HepG2 (cell line): ENCODE data around the gene PRRT2. TPM values are rescaled to one million over a fixed set of nuclear protein-coding genes. Genes with fewer than 3 reads are reported as not detected.

Experiments used
- ATAC-seq: fragments of 200-7000 bp; cut with Tn5 transposase; 3 replicates; pipeline ENCODE4 v1.9.1; 2020; ENCODE audit warnings: mild to moderate bottlenecking, moderate library complexity
- BruUV-seq: library from RNA; stranded (reverse); fragments of 400-500 nt; replicated peaks from 2 replicates; lab custom pipeline; 2021; lab: Mats Ljungman, UMichigan
- CTCF ChIA-PET: fragments of 300-600 bp; formaldehyde crosslinking; extraction: SDS; loops from one replicate; lab custom pipeline; 2021; ENCODE audit warnings: low total read pairs, inconsistent platforms, low intra/inter-chr PET ratio; lab: Yijun Ruan, JAX
- POLR2A ChIA-PET: fragments of 350-600 bp; sonication (Branson Sonifier 250); formaldehyde crosslinking; loops from one replicate; lab custom pipeline; 2020; ENCODE audit warnings: antibody characterized with exemption, inconsistent platforms; lab: Yijun Ruan, JAX
- DNase-seq: peaks from one replicate; pipeline ENCODE4 v3.0.0-alpha.2; 2015; ENCODE audit warnings: low spot score
- FAIRE-seq: peaks from 3 replicates; lab custom pipeline; 2011; peaks lifted over from hg19 to GRCh38; lab: Jason Lieb, UNC
- H2AFZ ChIP-seq: one replicate; pipeline ENCODE4 v1.6.1; 2011; ENCODE audit warnings: low read length, inconsistent platforms
- H3K27ac ChIP-seq: fragments of 300-600 bp; 3 replicates; pipeline ENCODE4 v1.8.0; 2011; ENCODE audit warnings: mixed run types, mild to moderate bottlenecking, mixed read lengths, low read length, inconsistent platforms; ENCODE audit not compliant: insufficient read depth; ENCODE audit errors: extremely low read length
- H3K27me3 ChIP-seq, 2 experiments: fragments of 200-600 bp in 1 of 2; 2 replicates in 1 of 2; 3 replicates in 1 of 2; pipeline versions ENCODE4 v1.6.0 to v1.8.0; 2011; ENCODE audit warnings: low read length in 2 of 2, mild to moderate bottlenecking in 2 of 2, moderate library complexity in 2 of 2, inconsistent platforms in 1 of 2; ENCODE audit not compliant: insufficient read depth in 2 of 2, control insufficient read depth in 1 of 2
- H3K36me3 ChIP-seq, 2 experiments: fragments of 200-600 bp in 1 of 2; replicated peaks in 1 of 2; 2 replicates in 1 of 2; 3 replicates in 1 of 2; pipeline versions ENCODE4 v1.5.1 to v1.8.0; 2011; ENCODE audit warnings: low read length in 2 of 2, inconsistent platforms in 1 of 2; ENCODE audit not compliant: insufficient read depth in 2 of 2, control insufficient read depth in 1 of 2
- H3K4me1 ChIP-seq: 2 replicates; pipeline ENCODE4 v1.5.1; 2012; ENCODE audit warnings: low read length, inconsistent platforms; ENCODE audit not compliant: insufficient read depth
- H3K4me2 ChIP-seq: 2 replicates; pipeline ENCODE4 v1.6.0; 2011; ENCODE audit warnings: low read depth, low read length, inconsistent platforms
- H3K4me3 ChIP-seq, 3 experiments: fragments of 200-600 bp in 1 of 3; sonication (generic), shearing (Covaris generic) in 1 of 3; replicated peaks in 1 of 3; 2 replicates each; pipeline ENCODE4 v1.5.1; 2011 to 2016; ENCODE audit warnings: low read length in 3 of 3, inconsistent platforms in 2 of 3, low read depth in 2 of 3, mild to moderate bottlenecking in 2 of 3, control low read depth in 1 of 3, mixed read lengths in 1 of 3; ENCODE audit not compliant: insufficient read depth in 1 of 3
- H3K79me2 ChIP-seq: one replicate; pipeline ENCODE4 v1.6.1; 2011; ENCODE audit warnings: low read length, inconsistent platforms; ENCODE audit not compliant: insufficient read depth
- H3K9ac ChIP-seq: 2 replicates; pipeline ENCODE4 v1.6.0; 2011; ENCODE audit warnings: mild to moderate bottlenecking, low read depth, low read length, inconsistent platforms; ENCODE audit not compliant: insufficient read depth
- H3K9me3 ChIP-seq: 2 replicates; pipeline ENCODE4 v1.5.1; 2012; ENCODE audit warnings: mild to moderate bottlenecking, low read length
- H4K20me1 ChIP-seq: 2 replicates; pipeline ENCODE4 v1.6.0; 2011; ENCODE audit warnings: inconsistent platforms, mild to moderate bottlenecking, low read length, moderate library complexity; ENCODE audit not compliant: insufficient read depth
- ADNP ChIP-seq: sonication (generic); formaldehyde crosslinking; IDR thresholded peaks from 2 replicates; pipeline ENCODE4 v1.4.0; 2020; ENCODE audit warnings: missing genetic modification reagents
- HNF4A ChIP-seq: sonication (generic); formaldehyde crosslinking; IDR thresholded peaks from 2 replicates; pipeline ENCODE4 v1.4.0; 2020; ENCODE audit warnings: missing genetic modification reagents
- MAFF ChIP-seq: IDR thresholded peaks from 2 replicates; pipeline ENCODE4 v1.6.1; 2011; ENCODE audit warnings: low read depth, low read length, improper control_type of control experiment
- NBN ChIP-seq: fragments of 450-650 bp; conservative IDR thresholded peaks from 2 replicates; pipeline ENCODE4 v1.6.1; 2017
- NFIB ChIP-seq: sonication (generic); formaldehyde crosslinking; IDR thresholded peaks from 2 replicates; pipeline ENCODE4 v1.9.0; 2021; ENCODE audit warnings: missing genetic modification reagents, mild to moderate bottlenecking, borderline replicate concordance
- NFRKB ChIP-seq: fragments of 450-650 bp; IDR thresholded peaks from 2 replicates; pipeline ENCODE4 v1.6.1; 2017
- SYNCRIP ChIP-seq: fragments of 200-400 bp; formaldehyde crosslinking; IDR thresholded peaks from 2 replicates; pipeline ENCODE4 v1.6.1; 2018; ENCODE audit warnings: mild to moderate bottlenecking, low read depth, low read length; ENCODE audit not compliant: insufficient read depth
- ZFP1 ChIP-seq: IDR thresholded peaks from 2 replicates; pipeline ENCODE4 v1.6.1; 2016
- ZNF251 ChIP-seq: sonication (generic); formaldehyde crosslinking; IDR thresholded peaks from 2 replicates; pipeline ENCODE4 v1.9.0; 2021; ENCODE audit warnings: mild to moderate bottlenecking, missing genetic modification reagents
- ZNF367 ChIP-seq: sonication (generic); formaldehyde crosslinking; IDR thresholded peaks from 2 replicates; pipeline ENCODE4 v1.4.0; 2020; ENCODE audit warnings: missing genetic modification reagents, borderline replicate concordance
- ZNF558 ChIP-seq: sonication (generic); formaldehyde crosslinking; IDR thresholded peaks from 2 replicates; pipeline ENCODE4 v1.9.0; 2022; ENCODE audit warnings: mild to moderate bottlenecking, missing genetic modification reagents, borderline replicate concordance
- ZNF607 ChIP-seq: sonication (generic); formaldehyde crosslinking; IDR thresholded peaks from 2 replicates; pipeline ENCODE4 v1.5.1; 2020; ENCODE audit warnings: missing genetic modification reagents, mild to moderate bottlenecking, borderline replicate concordance
- ZNF674 ChIP-seq: sonication (generic); formaldehyde crosslinking; IDR thresholded peaks from 2 replicates; pipeline ENCODE4 v1.5.0; 2020; ENCODE audit warnings: low read depth, mild to moderate bottlenecking, missing genetic modification reagents
- WGBS: methylation state at CpG from one replicate; pipeline ENCODE4 v1.1.6; 2017; ENCODE audit warnings: low lambda C conversion rate; 5-methylcytosine and 5-hydroxymethylcytosine counted together
- in situ Hi-C: cut with HindIII; loops from 2 replicates; pipeline ENCODE4 v1.10.0; 2017; ENCODE audit warnings: low pct_unique_long_range_greater_than_20kb; ENCODE audit not compliant: extremely low pct_ligation_motif_present
- intact Hi-C: fragments of 100-400 bp; cut with micrococcal nuclease; formaldehyde crosslinking; loops from one replicate; pipeline ENCODE4 v1.10.0; 2022; ENCODE audit not compliant: unreplicated experiment
- polyA plus RNA-seq, 8 experiments: library from polyadenylated mRNA; depleted of rRNA in 3 of 8; stranded (reverse) in 7 of 8; unstranded in 1 of 8; fragments of >200 nt; fragmentation: Illumina TruSeq in 4 of 8; extraction: Trizol in 4 of 8; gene quantifications; 2 replicates each; pipeline versions ENCODE4 v1.2.1 to v1.2.3, GENCODE V29; 2011 to 2016; ENCODE audit warnings: low read depth in 4 of 8, missing spikeins in 1 of 8, mixed read lengths in 1 of 8; ENCODE audit not compliant: insufficient read depth in 1 of 8
- total RNA-seq, 5 experiments: library from RNA; depleted of rRNA; stranded (reverse); fragments of >200 nt; fragmentation: Illumina TruSeq; extraction: Trizol; gene quantifications; 2 replicates each; pipeline ENCODE4 v1.2.3, GENCODE V29; 2016; ENCODE audit warnings: low read depth in 1 of 5
- TF ChIP-seq, protein P1 (sequence below): IDR thresholded peaks from 2 replicates; pipeline ENCODE4 v1.6.1; 2016; ENCODE audit warnings: low read depth, borderline replicate concordance
- TF ChIP-seq, protein P2 (sequence below): sonication (generic); formaldehyde crosslinking; IDR thresholded peaks from 2 replicates; pipeline ENCODE4 v1.4.0; 2020; ENCODE audit warnings: missing genetic modification reagents
- TF ChIP-seq, protein P3 (sequence below): sonication (generic); formaldehyde crosslinking; IDR thresholded peaks from 2 replicates; pipeline ENCODE4 v1.4.0; 2020; ENCODE audit warnings: missing genetic modification reagents, borderline replicate concordance
- TF ChIP-seq, protein P4 (sequence below): sonication (generic); formaldehyde crosslinking; IDR thresholded peaks from 2 replicates; pipeline ENCODE4 v1.4.0; 2020; ENCODE audit warnings: missing genetic modification reagents, borderline replicate concordance

Gene PRRT2
- total and polyA plus RNA-seq, 2 of the 13 experiments (the other 11 are each of a cell fraction or from before 2014, with no cell fraction given), result 0.51 to 1.1 TPM

DNA sequence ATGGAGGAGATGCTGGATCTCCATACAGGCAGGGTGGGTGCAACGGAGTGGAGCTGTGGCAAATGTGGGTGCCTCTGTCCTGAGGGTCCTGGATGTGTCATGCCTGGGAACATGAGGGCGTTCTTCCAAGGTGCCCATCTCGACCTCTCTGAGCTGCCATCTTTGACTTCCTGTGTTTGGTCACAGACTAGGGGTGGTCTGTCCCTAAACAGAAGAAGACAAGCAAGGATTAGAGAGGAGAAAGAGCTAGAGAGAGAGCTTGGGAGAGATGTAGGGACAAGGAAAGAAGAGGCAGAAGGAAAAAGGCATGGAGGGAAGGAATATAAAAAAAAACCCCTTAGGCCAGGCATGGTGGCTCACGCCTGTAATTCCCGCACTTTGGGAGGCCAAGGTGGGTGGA lies 37.3 kb upstream of the PRRT2 start:
- no peak overlapping the region for H3K9ac ChIP-seq
- no peaks in the 10 kb centered on the region for H3K36me3 ChIP-seq
- H3K4me3 ChIP-seq, result no peak overlapping the region
- ChIA-PET CTCF (no interaction called here), POLR2A (interaction anchor here (1.6 kb wide), 1 partner anchor 15 kb away, joined by 5 read pairs; the partner anchor contains the start of gene KIF22)
- WGBS, result 48% methylated on average over 5 of the region's 5 CpGs
- TF ChIP-seq SYNCRIP (no peak), ZNF674 (CRISPR knock-in tag) (no peak), HNF4A (CRISPR knock-in tag) (no peak), ADNP (no peak), ZNF607 (no peak), ZNF367 (CRISPR knock-in tag) (no peak), NBN (no peak), NFRKB (no peak), MAFF (no peak), ZNF251 (CRISPR knock-in tag) (no peak), ZNF558 (CRISPR knock-in tag) (no peak), ZFP1 (no peak), NFIB (no peak)
- TF ChIP-seq, protein P1, sequence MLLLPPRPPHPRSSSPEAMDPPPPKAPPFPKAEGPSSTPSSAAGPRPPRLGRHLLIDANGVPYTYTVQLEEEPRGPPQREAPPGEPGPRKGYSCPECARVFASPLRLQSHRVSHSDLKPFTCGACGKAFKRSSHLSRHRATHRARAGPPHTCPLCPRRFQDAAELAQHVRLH (CRISPR knock-in tag), result no peak
- TF ChIP-seq, protein P2, sequence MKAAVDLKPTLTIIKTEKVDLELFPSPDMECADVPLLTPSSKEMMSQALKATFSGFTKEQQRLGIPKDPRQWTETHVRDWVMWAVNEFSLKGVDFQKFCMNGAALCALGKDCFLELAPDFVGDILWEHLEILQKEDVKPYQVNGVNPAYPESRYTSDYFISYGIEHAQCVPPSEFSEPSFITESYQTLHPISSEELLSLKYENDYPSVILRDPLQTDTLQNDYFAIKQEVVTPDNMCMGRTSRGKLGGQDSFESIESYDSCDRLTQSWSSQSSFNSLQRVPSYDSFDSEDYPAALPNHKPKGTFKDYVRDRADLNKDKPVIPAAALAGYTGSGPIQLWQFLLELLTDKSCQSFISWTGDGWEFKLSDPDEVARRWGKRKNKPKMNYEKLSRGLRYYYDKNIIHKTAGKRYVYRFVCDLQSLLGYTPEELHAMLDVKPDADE (CRISPR knock-in tag), result no peak
- TF ChIP-seq, protein P3, sequence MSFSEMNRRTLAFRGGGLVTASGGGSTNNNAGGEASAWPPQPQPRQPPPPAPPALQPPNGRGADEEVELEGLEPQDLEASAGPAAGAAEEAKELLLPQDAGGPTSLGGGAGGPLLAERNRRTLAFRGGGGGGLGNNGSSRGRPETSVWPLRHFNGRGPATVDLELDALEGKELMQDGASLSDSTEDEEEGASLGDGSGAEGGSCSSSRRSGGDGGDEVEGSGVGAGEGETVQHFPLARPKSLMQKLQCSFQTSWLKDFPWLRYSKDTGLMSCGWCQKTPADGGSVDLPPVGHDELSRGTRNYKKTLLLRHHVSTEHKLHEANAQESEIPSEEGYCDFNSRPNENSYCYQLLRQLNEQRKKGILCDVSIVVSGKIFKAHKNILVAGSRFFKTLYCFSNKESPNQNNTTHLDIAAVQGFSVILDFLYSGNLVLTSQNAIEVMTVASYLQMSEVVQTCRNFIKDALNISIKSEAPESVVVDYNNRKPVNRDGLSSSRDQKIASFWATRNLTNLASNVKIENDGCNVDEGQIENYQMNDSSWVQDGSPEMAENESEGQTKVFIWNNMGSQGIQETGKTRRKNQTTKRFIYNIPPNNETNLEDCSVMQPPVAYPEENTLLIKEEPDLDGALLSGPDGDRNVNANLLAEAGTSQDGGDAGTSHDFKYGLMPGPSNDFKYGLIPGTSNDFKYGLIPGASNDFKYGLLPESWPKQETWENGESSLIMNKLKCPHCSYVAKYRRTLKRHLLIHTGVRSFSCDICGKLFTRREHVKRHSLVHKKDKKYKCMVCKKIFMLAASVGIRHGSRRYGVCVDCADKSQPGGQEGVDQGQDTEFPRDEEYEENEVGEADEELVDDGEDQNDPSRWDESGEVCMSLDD (CRISPR knock-in tag), result no peak
- TF ChIP-seq, protein P4, sequence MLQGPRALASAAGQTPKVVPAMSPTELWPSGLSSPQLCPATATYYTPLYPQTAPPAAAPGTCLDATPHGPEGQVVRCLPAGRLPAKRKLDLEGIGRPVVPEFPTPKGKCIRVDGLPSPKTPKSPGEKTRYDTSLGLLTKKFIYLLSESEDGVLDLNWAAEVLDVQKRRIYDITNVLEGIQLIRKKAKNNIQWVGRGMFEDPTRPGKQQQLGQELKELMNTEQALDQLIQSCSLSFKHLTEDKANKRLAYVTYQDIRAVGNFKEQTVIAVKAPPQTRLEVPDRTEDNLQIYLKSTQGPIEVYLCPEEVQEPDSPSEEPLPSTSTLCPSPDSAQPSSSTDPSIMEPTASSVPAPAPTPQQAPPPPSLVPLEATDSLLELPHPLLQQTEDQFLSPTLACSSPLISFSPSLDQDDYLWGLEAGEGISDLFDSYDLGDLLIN, result no peak
- no TSS peak for BruUV-seq
- H3K27ac ChIP-seq, result no peak overlapping the region
- no peaks in the 10 kb centered on the region for H3K9me3 ChIP-seq
- no peak overlapping the region for H3K4me2 ChIP-seq
- intact Hi-C loops, result no loop called here
- DNase-seq, result no peak
- FAIRE-seq, result no peak
- no peak overlapping the region for H2AFZ ChIP-seq
- ATAC-seq, result no peak
- in situ Hi-C loops, result no loop called here
- no peaks in the 10 kb centered on the region for H4K20me1 ChIP-seq
- H3K27me3 ChIP-seq, result peaks cover 0 to 13% of the 10 kb centered on the region in 2 experiments; a peak in 4 of 5 replicates
- H3K79me2 ChIP-seq, result no peaks in the 10 kb centered on the region
- H3K4me1 ChIP-seq, result peaks cover 68% of the 10 kb centered on the region
